Activated CD8-positive, alpha-beta T cell treated with anti-CD3 and anti-CD28 coated beads, Interleukin-2, amount 10 ng/mL, durations not matched to agents 7 days and 5 days (primary cell): ENCODE results near the gene GALNT18. TPM values are rescaled to one million over a fixed set of nuclear protein-coding genes. Genes with fewer than 3 reads are reported as not detected.

Source experiments
- ATAC-seq: fragments of 150-1000 bp; cut with Tn5 transposase; one replicate; pipeline ENCODE4 v1.10.0; 2021; ENCODE audit warnings: moderate library complexity
- CTCF ChIA-PET: fragments of 350-600 bp; sonication (Branson Sonifier 250); formaldehyde crosslinking; loops from one replicate; lab custom pipeline; 2021; ENCODE audit warnings: antibody characterized with exemption; lab: Charles Lee
- POLR2A ChIA-PET: fragments of 350-600 bp; sonication (Branson Sonifier 250); formaldehyde crosslinking; loops from one replicate; lab custom pipeline; 2021; ENCODE audit warnings: antibody characterized with exemption; lab: Charles Lee
- DNase-seq: peaks from one replicate; pipeline ENCODE4 v3.0.0-alpha.2; 2020
- H3K27ac Mint-ChIP-seq: one replicate; pipeline ENCODE4 v1.8.0; 2021; ENCODE audit warnings: mild to moderate bottlenecking, mixed read lengths
- H3K27me3 Mint-ChIP-seq: one replicate; pipeline ENCODE4 v1.8.0; 2021; ENCODE audit warnings: low read depth, mixed read lengths
- H3K36me3 Mint-ChIP-seq: one replicate; pipeline ENCODE4 v1.8.0; 2021; ENCODE audit warnings: low read depth, mixed read lengths
- H3K4me1 Mint-ChIP-seq: one replicate; pipeline ENCODE4 v1.8.0; 2021; ENCODE audit warnings: low read depth, mixed read lengths
- H3K4me3 Mint-ChIP-seq: one replicate; pipeline ENCODE4 v1.8.0; 2021; ENCODE audit warnings: mild to moderate bottlenecking, mixed read lengths
- H3K9me3 Mint-ChIP-seq: one replicate; pipeline ENCODE4 v1.8.0; 2022; ENCODE audit warnings: mixed read lengths; ENCODE audit not compliant: insufficient read depth
- total RNA-seq, 2 experiments: library from RNA; stranded (reverse); gene quantifications; one replicate each; pipeline ENCODE4 v1.2.3, GENCODE V29; 2021

Gene GALNT18
- total RNA-seq, 2 experiments from 2014 or later, result 0.23 to 0.42 TPM

GRCh38 chr11:11332141-11332710 is 289.6 kb downstream of the GALNT18 start:
- POLR2A ChIA-PET, result no interaction called here
- Mint-ChIP-seq H3K4me3 (no peak overlapping the region), H3K9me3 (no peaks in the 10 kb centered on the region)

GRCh38 chr11:11329062-11329806 is 292.6 kb downstream of the GALNT18 start:
- no peak for DNase-seq
- no peaks in the 10 kb centered on the region for H3K36me3 Mint-ChIP-seq
- H3K4me3 Mint-ChIP-seq, result no peak overlapping the region
- no peaks in the 10 kb centered on the region for H3K27me3 Mint-ChIP-seq
- CTCF ChIA-PET, result no interaction called here
- H3K27ac Mint-ChIP-seq, result no peak overlapping the region
- POLR2A ChIA-PET, result no interaction called here
- ATAC-seq, result no peak
- H3K9me3 Mint-ChIP-seq, result no peaks in the 10 kb centered on the region
- no peaks in the 10 kb centered on the region for H3K4me1 Mint-ChIP-seq

More at GRCh38 chr11:11332141-11332710, 289.6 kb downstream of the GALNT18 start:
- H3K4me1 Mint-ChIP-seq, result no peaks in the 10 kb centered on the region
- no peak overlapping the region for H3K27ac Mint-ChIP-seq
- no peaks in the 10 kb centered on the region for H3K36me3 Mint-ChIP-seq
- no peaks in the 10 kb centered on the region for H3K27me3 Mint-ChIP-seq
- CTCF ChIA-PET, result no interaction called here
- no peak for DNase-seq
- no peak for ATAC-seq

- H3K36me3 Mint-ChIP-seq, result no peaks in the 10 kb centered on the region
- ChIA-PET CTCF (no interaction called here), POLR2A (no interaction called here)
- no peak overlapping the region for H3K4me3 Mint-ChIP-seq
- no peak overlapping the region for H3K27ac Mint-ChIP-seq
- ATAC-seq (no peak), DNase-seq (no peak)
- no peaks in the 10 kb centered on the region for H3K27me3 Mint-ChIP-seq
- no peaks in the 10 kb centered on the region for H3K4me1 Mint-ChIP-seq
- no peaks in the 10 kb centered on the region for H3K9me3 Mint-ChIP-seq
Observed at GRCh38 chr11:11324090-11324489, 297.7 kb downstream of the GALNT18 start.

- Mint-ChIP-seq H3K27me3 (no peaks in the 10 kb centered on the region), H3K4me1 (no peaks in the 10 kb centered on the region), H3K4me3 (no peak overlapping the region), H3K36me3 (no peaks in the 10 kb centered on the region), H3K9me3 (no peaks in the 10 kb centered on the region), H3K27ac (no peak overlapping the region)
- ChIA-PET CTCF (no interaction called here), POLR2A (no interaction called here)
- DNase-seq, result no peak
- no peak for ATAC-seq
Observed at GRCh38 chr11:11322101-11322500, 299.7 kb downstream of the GALNT18 start.

- Mint-ChIP-seq H3K9me3 (no peaks in the 10 kb centered on the region), H3K27me3 (no peaks in the 10 kb centered on the region), H3K4me1 (no peaks in the 10 kb centered on the region), H3K27ac (no peak overlapping the region), H3K4me3 (no peak overlapping the region), H3K36me3 (no peaks in the 10 kb centered on the region)
- DNase-seq (no peak), ATAC-seq (no peak)
- ChIA-PET CTCF (no interaction called here), POLR2A (no interaction called here)
Observed at GRCh38 chr11:11320825-11321224, 301.0 kb downstream of the GALNT18 start.

GRCh38 chr11:11318961-11319360 is 302.8 kb downstream of the GALNT18 start:
- ChIA-PET POLR2A (no interaction called here), CTCF (no interaction called here)
- Mint-ChIP-seq H3K36me3 (no peaks in the 10 kb centered on the region), H3K27me3 (no peaks in the 10 kb centered on the region), H3K27ac (no peak overlapping the region), H3K4me1 (no peaks in the 10 kb centered on the region), H3K4me3 (no peak overlapping the region), H3K9me3 (no peaks in the 10 kb centered on the region)
- no peak for DNase-seq
- ATAC-seq, result no peak

GRCh38 chr11:11318461-11318860 is 303.3 kb downstream of the GALNT18 start:
- no peak for ATAC-seq
- H3K4me1 Mint-ChIP-seq, result no peaks in the 10 kb centered on the region
- no peak overlapping the region for H3K4me3 Mint-ChIP-seq
- CTCF ChIA-PET, result interaction anchor here (0.8 kb wide), 1 partner anchor 290 kb away, joined by 3 read pairs; no protein-coding TSS in a partner anchor
- POLR2A ChIA-PET, result no interaction called here
- DNase-seq, result no peak
- no peaks in the 10 kb centered on the region for H3K27me3 Mint-ChIP-seq
- H3K36me3 Mint-ChIP-seq, result no peaks in the 10 kb centered on the region
- no peaks in the 10 kb centered on the region for H3K9me3 Mint-ChIP-seq
- no peak overlapping the region for H3K27ac Mint-ChIP-seq

- ChIA-PET CTCF (no interaction called here), POLR2A (no interaction called here)
- H3K27ac Mint-ChIP-seq, result no peak overlapping the region
- no peaks in the 10 kb centered on the region for H3K27me3 Mint-ChIP-seq
- DNase-seq (no peak), ATAC-seq (no peak)
- no peak overlapping the region for H3K4me3 Mint-ChIP-seq
- no peaks in the 10 kb centered on the region for H3K4me1 Mint-ChIP-seq
- H3K36me3 Mint-ChIP-seq, result no peaks in the 10 kb centered on the region
- H3K9me3 Mint-ChIP-seq, result no peaks in the 10 kb centered on the region
Observed at GRCh38 chr11:11316651-11317230, 305.1 kb downstream of the GALNT18 start.

GRCh38 chr11:11313902-11314692 is 307.7 kb downstream of the GALNT18 start:
- Mint-ChIP-seq H3K4me3 (no peak overlapping the region), H3K27ac (no peak overlapping the region), H3K36me3 (no peaks in the 10 kb centered on the region), H3K9me3 (peaks cover 13% of the 10 kb centered on the region), H3K27me3 (no peaks in the 10 kb centered on the region), H3K4me1 (peaks cover 9% of the 10 kb centered on the region)
- CTCF ChIA-PET, result no interaction called here
- DNase-seq, result no peak
- POLR2A ChIA-PET, result no interaction called here
- no peak for ATAC-seq

GRCh38 chr11:11313426-11313825 is 308.4 kb downstream of the GALNT18 start:
- ATAC-seq (no peak), DNase-seq (no peak)
- CTCF ChIA-PET, result no interaction called here
- Mint-ChIP-seq H3K36me3 (no peaks in the 10 kb centered on the region), H3K4me3 (no peak overlapping the region), H3K27me3 (no peaks in the 10 kb centered on the region), H3K27ac (no peak overlapping the region), H3K4me1 (peaks cover 9% of the 10 kb centered on the region), H3K9me3 (peaks cover 13% of the 10 kb centered on the region)
- POLR2A ChIA-PET, result no interaction called here

- no peak for ATAC-seq
- Mint-ChIP-seq H3K27me3 (no peaks in the 10 kb centered on the region), H3K4me1 (peaks cover 11% of the 10 kb centered on the region), H3K4me3 (no peak overlapping the region), H3K9me3 (peaks cover 13% of the 10 kb centered on the region), H3K36me3 (no peaks in the 10 kb centered on the region), H3K27ac (no peak overlapping the region)
- CTCF ChIA-PET, result no interaction called here
- DNase-seq, result no peak
- POLR2A ChIA-PET, result no interaction called here
Observed at GRCh38 chr11:11312738-11313137, 309.1 kb downstream of the GALNT18 start.

GRCh38 chr11:11311169-11311568 is 310.6 kb downstream of the GALNT18 start:
- Mint-ChIP-seq H3K4me1 (peaks cover 11% of the 10 kb centered on the region), H3K9me3 (peaks cover 13% of the 10 kb centered on the region), H3K27me3 (no peaks in the 10 kb centered on the region), H3K36me3 (no peaks in the 10 kb centered on the region), H3K4me3 (no peak overlapping the region), H3K27ac (peak overlapping the region; percentile 2)
- ChIA-PET CTCF (no interaction called here), POLR2A (no interaction called here)
- peak; percentile 21 for DNase-seq
- ATAC-seq, result peak; percentile 58
